HepG2 (cell line): ENCODE measurements around the gene TSNAXIP1. TPM values are rescaled to one million over a fixed set of nuclear protein-coding genes. Genes with fewer than 3 reads are reported as not detected.

Experiments
- CHD2 ChIP-seq: IDR thresholded peaks from 2 replicates; pipeline ENCODE4 v1.6.1; 2011; ENCODE audit warnings: low read depth, low read length, improper control_type of control experiment
- CREB3 ChIP-seq: sonication (generic); formaldehyde crosslinking; IDR thresholded peaks from 2 replicates; pipeline ENCODE4 v1.5.0; 2020; ENCODE audit warnings: missing genetic modification reagents
- JUNB ChIP-seq: sonication (generic); formaldehyde crosslinking; IDR thresholded peaks from 2 replicates; pipeline ENCODE4 v1.8.0; 2022; ENCODE audit warnings: missing genetic modification reagents, mild to moderate bottlenecking, borderline replicate concordance
- LBX2 ChIP-seq: sonication (generic); formaldehyde crosslinking; IDR thresholded peaks from 2 replicates; pipeline ENCODE4 v1.5.0; 2020; ENCODE audit warnings: missing genetic modification reagents, mild to moderate bottlenecking, borderline replicate concordance
- MAX ChIP-seq: IDR thresholded peaks from 2 replicates; pipeline ENCODE4 v1.6.1; 2012; ENCODE audit warnings: inconsistent platforms
- MEIS2 ChIP-seq: sonication (generic); formaldehyde crosslinking; IDR thresholded peaks from 2 replicates; pipeline ENCODE4 v1.9.0; 2021; ENCODE audit warnings: mild to moderate bottlenecking, missing genetic modification reagents
- MTERF4 ChIP-seq: sonication (generic); formaldehyde crosslinking; IDR thresholded peaks from 2 replicates; pipeline ENCODE4 v1.8.0; 2023; ENCODE audit warnings: mild to moderate bottlenecking, missing genetic modification reagents
- PHF21A ChIP-seq: sonication (generic); formaldehyde crosslinking; IDR thresholded peaks from 2 replicates; pipeline ENCODE4 v1.5.0; 2020; ENCODE audit warnings: mild to moderate bottlenecking, missing genetic modification reagents
- SCMH1 ChIP-seq: sonication (generic); formaldehyde crosslinking; IDR thresholded peaks from 2 replicates; pipeline ENCODE4 v1.9.0; 2021; ENCODE audit warnings: missing genetic modification reagents, mild to moderate bottlenecking, borderline replicate concordance
- SKI ChIP-seq: fragments of 450-650 bp; IDR thresholded peaks from one replicate; pipeline ENCODE4 v1.6.1; 2018; ENCODE audit warnings: mild to moderate bottlenecking; ENCODE audit not compliant: partially characterized antibody
- SMARCE1 ChIP-seq: fragments of 450-650 bp; IDR thresholded peaks from 2 replicates; pipeline ENCODE4 v1.6.1; 2017; ENCODE audit warnings: borderline replicate concordance
- THYN1 ChIP-seq: sonication (generic); formaldehyde crosslinking; IDR thresholded peaks from 2 replicates; pipeline ENCODE4 v1.8.1; 2023; ENCODE audit warnings: low read depth, mild to moderate bottlenecking, moderate library complexity, missing genetic modification reagents, borderline replicate concordance
- ZNF101 ChIP-seq: sonication (generic); formaldehyde crosslinking; IDR thresholded peaks from 2 replicates; pipeline ENCODE4 v1.4.0; 2020; ENCODE audit warnings: mild to moderate bottlenecking, low read depth, missing genetic modification reagents, borderline replicate concordance
- ZNF24 ChIP-seq: fragments of 450-650 bp; IDR thresholded peaks from 2 replicates; pipeline ENCODE4 v1.6.1; 2017; ENCODE audit warnings: antibody characterized with exemption, mild to moderate bottlenecking
- ZNF33B ChIP-seq: sonication (generic); formaldehyde crosslinking; IDR thresholded peaks from 2 replicates; pipeline ENCODE4 v1.5.1; 2020; ENCODE audit warnings: mild to moderate bottlenecking, missing genetic modification reagents
- polyA plus RNA-seq, 8 experiments: library from polyadenylated mRNA; depleted of rRNA in 3 of 8; stranded (reverse) in 7 of 8; unstranded in 1 of 8; fragments of >200 nt; fragmentation: Illumina TruSeq in 4 of 8; extraction: Trizol in 4 of 8; gene quantifications; 2 replicates each; pipeline versions ENCODE4 v1.2.1 to v1.2.3, GENCODE V29; 2011 to 2016; ENCODE audit warnings: low read depth in 4 of 8, missing spikeins in 1 of 8, mixed read lengths in 1 of 8; ENCODE audit not compliant: insufficient read depth in 1 of 8
- total RNA-seq, 5 experiments: library from RNA; depleted of rRNA; stranded (reverse); fragments of >200 nt; fragmentation: Illumina TruSeq; extraction: Trizol; gene quantifications; 2 replicates each; pipeline ENCODE4 v1.2.3, GENCODE V29; 2016; ENCODE audit warnings: low read depth in 1 of 5
- TF ChIP-seq, protein P1 (sequence below): sonication (generic); formaldehyde crosslinking; IDR thresholded peaks from 2 replicates; pipeline ENCODE4 v1.9.0; 2021; ENCODE audit warnings: missing genetic modification reagents, borderline replicate concordance
- TF ChIP-seq, protein P2 (sequence below): sonication (generic); formaldehyde crosslinking; IDR thresholded peaks from 2 replicates; pipeline ENCODE4 v1.4.0; 2020; ENCODE audit warnings: missing genetic modification reagents
- TF ChIP-seq, protein P3 (sequence below): IDR thresholded peaks from 2 replicates; pipeline ENCODE4 v1.6.1; 2016; ENCODE audit warnings: mild to moderate bottlenecking

Gene TSNAXIP1
- total and polyA plus RNA-seq, 2 of the 13 experiments (the other 11 are each of a cell fraction or from before 2014, with no cell fraction given) = 0.37 to 0.86 TPM

DNA sequence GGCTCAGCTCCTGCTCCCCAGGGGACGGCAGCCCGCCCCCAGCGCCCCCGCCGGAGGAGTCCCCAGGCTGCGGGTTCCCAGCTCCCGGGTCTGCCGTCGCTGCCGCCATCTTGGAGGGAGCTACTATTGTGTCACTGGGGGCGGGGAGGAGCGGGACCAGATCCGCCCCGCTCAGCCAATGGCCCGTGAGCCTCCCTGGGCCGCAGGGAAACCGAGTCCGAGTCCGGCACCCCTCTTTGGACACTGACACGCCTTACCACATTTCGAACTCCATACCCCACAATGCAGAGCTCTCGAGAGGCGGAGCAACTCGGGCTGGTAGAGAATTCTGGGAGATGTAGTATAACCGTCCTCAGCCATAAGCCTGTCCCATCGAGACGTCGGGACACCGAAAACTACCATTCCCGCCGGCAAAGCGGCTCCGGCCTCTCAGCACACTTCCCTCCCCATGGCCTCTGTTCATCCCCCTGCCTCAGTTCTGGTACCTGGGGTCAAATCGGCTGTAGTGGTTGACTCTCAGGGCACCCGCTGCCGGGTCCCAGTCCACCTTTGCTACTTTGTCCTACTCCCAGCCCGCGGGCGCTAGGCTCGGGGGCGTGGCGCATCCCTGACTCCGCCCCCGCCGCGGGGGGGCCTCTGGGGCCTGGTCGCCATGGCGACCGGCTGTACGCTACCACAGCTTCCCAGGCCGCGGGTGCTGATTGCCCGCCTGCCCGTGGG lies at the start of gene TSNAXIP1, which contains the start of gene RANBP10 (continued):
- TF ChIP-seq MTERF4 (CRISPR knock-in tag) (peak; percentile 59), ZNF24 (no peak), MAX (peak; percentile 52; the same call in 1 of the 2 replicates), SKI (peak; percentile 11), LBX2 (CRISPR knock-in tag) (no peak), SMARCE1 (no peak), CHD2 (peak; percentile 46; the same call in 1 of the 2 replicates), ZNF101 (CRISPR knock-in tag) (no peak), CREB3 (CRISPR knock-in tag) (no peak), MEIS2 (CRISPR knock-in tag) (peak; percentile 27), THYN1 (no peak), SCMH1 (CRISPR knock-in tag) (no peak), PHF21A (0 out of 2 replicates have a peak, but pooled peaks have one; percentile 9), JUNB (no peak), ZNF33B (CRISPR knock-in tag) (peak; percentile 81)
- TF ChIP-seq, protein P1, sequence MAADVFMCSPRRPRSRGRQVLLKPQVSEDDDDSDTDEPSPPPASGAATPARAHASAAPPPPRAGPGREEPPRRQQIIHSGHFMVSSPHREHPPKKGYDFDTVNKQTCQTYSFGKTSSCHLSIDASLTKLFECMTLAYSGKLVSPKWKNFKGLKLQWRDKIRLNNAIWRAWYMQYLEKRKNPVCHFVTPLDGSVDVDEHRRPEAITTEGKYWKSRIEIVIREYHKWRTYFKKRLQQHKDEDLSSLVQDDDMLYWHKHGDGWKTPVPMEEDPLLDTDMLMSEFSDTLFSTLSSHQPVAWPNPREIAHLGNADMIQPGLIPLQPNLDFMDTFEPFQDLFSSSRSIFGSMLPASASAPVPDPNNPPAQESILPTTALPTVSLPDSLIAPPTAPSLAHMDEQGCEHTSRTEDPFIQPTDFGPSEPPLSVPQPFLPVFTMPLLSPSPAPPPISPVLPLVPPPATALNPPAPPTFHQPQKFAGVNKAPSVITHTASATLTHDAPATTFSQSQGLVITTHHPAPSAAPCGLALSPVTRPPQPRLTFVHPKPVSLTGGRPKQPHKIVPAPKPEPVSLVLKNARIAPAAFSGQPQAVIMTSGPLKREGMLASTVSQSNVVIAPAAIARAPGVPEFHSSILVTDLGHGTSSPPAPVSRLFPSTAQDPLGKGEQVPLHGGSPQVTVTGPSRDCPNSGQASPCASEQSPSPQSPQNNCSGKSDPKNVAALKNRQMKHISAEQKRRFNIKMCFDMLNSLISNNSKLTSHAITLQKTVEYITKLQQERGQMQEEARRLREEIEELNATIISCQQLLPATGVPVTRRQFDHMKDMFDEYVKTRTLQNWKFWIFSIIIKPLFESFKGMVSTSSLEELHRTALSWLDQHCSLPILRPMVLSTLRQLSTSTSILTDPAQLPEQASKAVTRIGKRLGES (CRISPR knock-in tag) = no peak
- TF ChIP-seq, protein P2, sequence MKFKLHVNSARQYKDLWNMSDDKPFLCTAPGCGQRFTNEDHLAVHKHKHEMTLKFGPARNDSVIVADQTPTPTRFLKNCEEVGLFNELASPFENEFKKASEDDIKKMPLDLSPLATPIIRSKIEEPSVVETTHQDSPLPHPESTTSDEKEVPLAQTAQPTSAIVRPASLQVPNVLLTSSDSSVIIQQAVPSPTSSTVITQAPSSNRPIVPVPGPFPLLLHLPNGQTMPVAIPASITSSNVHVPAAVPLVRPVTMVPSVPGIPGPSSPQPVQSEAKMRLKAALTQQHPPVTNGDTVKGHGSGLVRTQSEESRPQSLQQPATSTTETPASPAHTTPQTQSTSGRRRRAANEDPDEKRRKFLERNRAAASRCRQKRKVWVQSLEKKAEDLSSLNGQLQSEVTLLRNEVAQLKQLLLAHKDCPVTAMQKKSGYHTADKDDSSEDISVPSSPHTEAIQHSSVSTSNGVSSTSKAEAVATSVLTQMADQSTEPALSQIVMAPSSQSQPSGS = peak; percentile 23; the same call in 1 of the 2 replicates
- TF ChIP-seq, protein P3, sequence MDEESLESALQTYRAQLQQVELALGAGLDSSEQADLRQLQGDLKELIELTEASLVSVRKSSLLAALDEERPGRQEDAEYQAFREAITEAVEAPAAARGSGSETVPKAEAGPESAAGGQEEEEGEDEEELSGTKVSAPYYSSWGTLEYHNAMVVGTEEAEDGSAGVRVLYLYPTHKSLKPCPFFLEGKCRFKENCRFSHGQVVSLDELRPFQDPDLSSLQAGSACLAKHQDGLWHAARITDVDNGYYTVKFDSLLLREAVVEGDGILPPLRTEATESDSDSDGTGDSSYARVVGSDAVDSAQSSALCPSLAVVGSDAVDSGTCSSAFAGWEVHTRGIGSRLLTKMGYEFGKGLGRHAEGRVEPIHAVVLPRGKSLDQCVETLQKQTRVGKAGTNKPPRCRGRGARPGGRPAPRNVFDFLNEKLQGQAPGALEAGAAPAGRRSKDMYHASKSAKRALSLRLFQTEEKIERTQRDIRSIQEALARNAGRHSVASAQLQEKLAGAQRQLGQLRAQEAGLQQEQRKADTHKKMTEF (CRISPR knock-in tag) = peak; percentile 80
